HG03139 (cell line): ENCODE measurements around the gene OR6V1.

Experiments used
- ATAC-seq: cut with Tn5 transposase; IDR thresholded peaks from one replicate; pipeline ENCODE4 v1.9.1; 2021; ENCODE audit not compliant: unreplicated experiment

The OR6V1 gene, protein sequence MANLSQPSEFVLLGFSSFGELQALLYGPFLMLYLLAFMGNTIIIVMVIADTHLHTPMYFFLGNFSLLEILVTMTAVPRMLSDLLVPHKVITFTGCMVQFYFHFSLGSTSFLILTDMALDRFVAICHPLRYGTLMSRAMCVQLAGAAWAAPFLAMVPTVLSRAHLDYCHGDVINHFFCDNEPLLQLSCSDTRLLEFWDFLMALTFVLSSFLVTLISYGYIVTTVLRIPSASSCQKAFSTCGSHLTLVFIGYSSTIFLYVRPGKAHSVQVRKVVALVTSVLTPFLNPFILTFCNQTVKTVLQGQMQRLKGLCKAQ

GRCh38 chr7:143052041-143052440 lies at the start of gene OR6V1:
TSS of gene OR6V1 (plus strand) at chr7:143052341. CDS start at chr7:143052341, 0 bp downstream.
- ATAC-seq, result no peak

- no peak for ATAC-seq
These were observed 49.2 kb upstream of the OR6V1 start for GRCh38 chr7:143002898-143003297.

DNA sequence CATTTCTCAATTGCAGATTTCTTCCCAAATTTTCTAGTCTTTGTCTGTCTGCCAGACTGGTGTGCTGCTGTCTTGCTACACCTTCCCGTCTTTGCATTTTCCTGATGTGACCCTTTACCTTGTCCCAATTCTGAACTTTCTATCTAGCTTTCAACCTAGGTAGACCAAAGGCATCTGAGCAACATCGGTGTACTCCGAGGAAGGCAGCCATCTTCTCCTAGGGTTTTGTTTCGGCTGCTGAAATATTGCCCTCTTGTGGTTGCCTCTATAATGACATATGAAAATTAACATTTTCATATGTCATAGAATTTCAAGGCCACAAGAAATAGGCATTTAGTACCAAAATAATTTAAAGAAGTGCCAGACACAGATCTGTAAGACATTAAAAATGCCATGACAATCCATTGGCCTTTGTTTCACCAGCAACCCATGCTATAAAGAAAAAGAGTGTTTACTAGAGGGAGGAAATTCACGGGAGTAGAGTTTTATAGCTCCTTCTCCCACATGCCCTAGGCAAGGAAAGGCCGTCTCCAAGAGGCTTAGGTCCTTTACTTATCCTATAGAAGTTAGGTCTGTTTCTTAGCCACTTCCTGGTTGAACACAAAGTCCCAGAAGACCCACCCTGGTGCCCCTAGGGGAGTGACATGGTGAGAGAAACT lies 48.6 kb upstream of the OR6V1 start:
- ATAC-seq, result no peak

DNA sequence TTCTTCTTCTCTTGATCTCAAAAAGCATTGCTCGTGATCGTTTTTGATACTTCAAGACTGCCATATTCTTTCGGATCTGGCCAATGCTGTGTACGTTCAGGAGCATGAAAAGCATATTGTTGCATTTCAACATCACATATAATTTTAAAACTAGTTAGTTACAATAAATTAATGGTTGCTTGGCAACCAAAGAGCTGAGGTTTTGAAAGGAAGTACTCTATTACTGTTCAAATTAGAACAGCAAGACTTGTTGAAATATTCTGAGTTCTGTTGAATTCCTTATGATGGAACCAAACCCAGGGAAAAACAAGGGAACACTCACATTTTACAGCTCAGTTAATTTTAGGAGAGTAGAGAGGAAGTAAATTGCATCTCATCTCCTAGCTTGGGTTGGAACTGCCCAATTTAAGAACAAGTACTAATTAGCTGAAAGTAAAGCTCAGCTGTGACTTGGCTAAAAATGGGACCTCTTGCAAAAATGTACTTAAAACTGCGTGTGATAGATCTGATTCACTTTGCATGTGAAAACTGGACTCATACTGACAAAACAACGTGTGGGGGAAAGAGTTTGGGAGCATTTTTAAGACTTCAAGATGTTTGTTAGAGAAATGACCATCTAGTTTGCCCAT lies 46.4 kb upstream of the OR6V1 start:
- no peak for ATAC-seq

GRCh38 chr7:143008007-143008901 lies 43.9 kb upstream of the OR6V1 start:
- ATAC-seq, result peak; percentile 92

GRCh38 chr7:143012001-143012400 lies 40.1 kb upstream of the OR6V1 start:
- no peak for ATAC-seq

DNA sequence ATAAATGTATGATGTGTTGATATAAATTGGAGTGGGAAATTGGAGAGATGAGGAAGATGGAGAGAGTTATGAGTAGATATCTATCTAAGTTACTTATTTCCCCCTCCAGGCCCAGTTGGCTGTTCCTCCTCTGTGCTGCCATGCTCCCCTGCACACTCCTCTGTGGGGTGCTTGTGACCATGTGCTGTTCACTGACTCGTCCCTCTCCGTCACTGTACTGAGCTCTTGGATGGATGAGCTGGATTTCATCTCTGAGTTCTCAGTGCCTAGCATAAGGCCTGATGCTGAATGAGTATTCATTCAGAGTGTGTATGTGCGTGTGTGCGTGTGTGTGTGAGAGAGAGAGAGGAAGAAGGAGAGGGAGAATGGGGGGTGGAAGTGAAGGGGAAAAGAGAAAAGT lies 39.7 kb upstream of the OR6V1 start:
- ATAC-seq, result no peak

- no peak for ATAC-seq
These were observed 38.7 kb upstream of the OR6V1 start for GRCh38 chr7:143013473-143013872.

DNA sequence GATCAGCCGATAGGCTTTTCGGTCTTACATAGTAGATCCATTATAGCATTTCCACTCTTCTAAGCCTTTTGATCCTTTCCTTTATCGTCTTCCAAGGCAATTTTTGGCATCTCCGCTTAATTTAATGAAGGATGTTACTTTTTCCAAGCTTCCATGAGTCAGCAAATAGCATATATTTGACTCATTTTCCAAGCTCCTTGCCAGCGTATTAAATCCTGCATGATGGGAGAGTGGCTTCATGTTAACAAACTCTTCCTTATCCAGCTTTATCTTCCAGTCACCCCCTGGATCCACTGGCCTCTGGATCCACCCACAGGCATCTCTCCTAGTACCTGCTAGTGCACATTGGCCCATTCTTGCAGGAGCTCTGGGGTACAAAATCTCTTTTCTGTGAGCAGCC lies 38.2 kb upstream of the OR6V1 start:
- ATAC-seq, result no peak

DNA sequence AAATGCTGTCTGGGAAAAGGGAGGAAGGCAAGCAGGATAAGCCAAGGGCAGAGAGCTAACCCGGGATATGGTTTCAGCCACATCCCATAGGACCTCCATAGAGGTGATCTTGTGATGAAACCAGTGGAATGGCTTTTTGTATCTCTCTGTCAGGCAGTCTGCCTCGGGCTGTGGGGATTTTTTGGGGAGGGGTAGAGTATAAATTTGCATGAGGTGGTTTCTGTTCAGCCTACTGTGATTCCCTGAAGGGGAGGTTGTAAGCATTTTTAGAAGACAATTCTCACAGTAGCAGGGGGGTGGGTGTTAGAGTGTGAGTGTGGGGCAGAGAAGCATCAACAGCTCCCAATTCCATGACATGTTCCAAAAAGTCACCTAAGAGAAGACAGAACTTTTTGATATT lies 37.1 kb upstream of the OR6V1 start:
- peak; percentile 82 for ATAC-seq

GRCh38 chr7:143015926-143016490 lies 36.1 kb upstream of the OR6V1 start:
- no peak for ATAC-seq

DNA sequence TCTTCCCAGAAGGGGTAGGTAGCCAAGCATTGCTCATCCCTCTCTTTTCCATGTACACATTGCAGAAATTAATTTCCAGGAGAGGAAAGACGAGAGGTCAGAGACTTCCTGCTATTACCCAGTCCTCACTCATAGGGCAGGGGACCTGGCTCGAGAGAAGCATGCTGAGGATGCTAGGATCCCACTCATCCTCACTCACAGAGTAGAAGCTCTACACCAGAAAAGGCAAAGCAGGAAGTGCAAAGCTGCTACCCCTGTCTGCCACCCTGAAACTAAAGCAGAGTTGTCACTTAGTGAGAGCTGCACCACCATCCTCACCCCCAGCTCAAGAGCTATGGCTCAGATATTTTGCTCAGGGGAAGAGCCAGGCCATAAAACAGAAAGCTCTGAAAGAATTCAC lies 35.1 kb upstream of the OR6V1 start:
- no peak for ATAC-seq

GRCh38 chr7:143018931-143019330 lies 33.2 kb upstream of the OR6V1 start:
- no peak for ATAC-seq

DNA sequence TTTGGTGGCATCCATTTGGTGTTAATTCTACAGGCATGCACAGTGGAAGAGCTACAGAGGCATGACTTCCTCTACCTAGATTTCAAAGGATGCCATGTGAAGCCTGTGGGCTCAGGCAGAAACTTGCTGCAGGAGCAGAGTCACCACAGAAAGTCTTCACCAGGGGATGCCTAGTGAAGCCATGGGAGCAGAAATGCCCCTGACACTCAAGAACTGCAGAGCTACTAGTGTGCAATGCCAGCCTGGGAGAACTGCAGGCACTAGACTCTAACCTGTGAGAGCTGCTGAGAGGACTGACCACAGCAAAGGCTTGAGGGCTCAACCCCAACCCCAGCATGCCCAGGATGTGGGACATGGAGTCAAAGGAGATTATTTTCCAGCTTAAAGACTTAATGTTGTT lies 29.1 kb upstream of the OR6V1 start:
- ATAC-seq, result no peak

DNA sequence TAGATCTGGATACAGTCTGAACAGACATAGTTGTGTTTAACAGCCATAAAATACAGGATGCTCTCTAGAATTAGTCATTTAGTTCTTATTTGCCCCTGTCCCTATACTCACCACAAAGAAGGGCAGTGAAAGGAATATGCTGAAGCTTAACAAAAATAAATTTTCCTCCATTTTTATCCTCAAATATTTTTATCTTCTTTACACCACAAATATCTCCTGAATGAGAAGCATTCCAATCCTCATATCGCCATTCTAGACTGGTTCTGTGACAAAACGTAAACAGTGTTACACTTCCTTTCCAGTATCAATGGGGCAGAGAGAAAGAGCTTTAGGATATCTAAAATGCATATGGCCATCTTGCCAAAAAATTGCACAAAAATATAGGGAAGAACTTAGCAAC lies 26.8 kb upstream of the OR6V1 start:
- no peak for ATAC-seq

GRCh38 chr7:143027032-143027431 lies 25.1 kb upstream of the OR6V1 start, which contains the start of gene OR9A2:
TSS of gene OR9A2 (minus strand) at chr7:143027132. CDS start at chr7:143027132, 0 bp downstream.
- no peak for ATAC-seq

GRCh38 chr7:143027683-143028082 lies 24.5 kb upstream of the OR6V1 start:
- ATAC-seq, result no peak

GRCh38 chr7:143038635-143039034 lies 13.5 kb upstream of the OR6V1 start:
- ATAC-seq, result no peak

DNA sequence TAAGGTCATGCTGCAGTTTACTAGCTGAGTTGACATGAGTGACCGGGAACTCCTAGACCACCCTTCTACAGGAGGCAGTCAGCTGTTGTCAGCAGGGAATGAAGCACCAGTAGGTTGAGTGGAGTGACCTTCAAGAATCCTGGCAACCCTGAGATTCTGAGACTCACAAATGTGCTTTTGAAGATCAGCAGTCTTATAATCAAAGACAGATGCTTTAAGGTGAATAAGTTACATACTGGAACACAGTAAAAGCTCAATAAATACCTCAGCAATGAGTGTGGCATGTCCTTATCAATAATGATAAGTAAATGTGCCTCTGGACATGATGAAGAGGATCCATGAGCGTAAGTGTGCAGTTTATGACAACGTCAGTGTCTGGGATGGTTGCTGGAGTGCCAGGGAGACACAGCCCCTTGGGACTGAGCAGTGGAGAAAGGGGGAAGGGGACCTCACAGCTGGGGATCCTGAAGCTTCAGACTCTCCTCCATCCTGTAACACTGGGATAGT lies 11.9 kb upstream of the OR6V1 start:
- ATAC-seq, result no peak

GRCh38 chr7:143041346-143041745 lies 10.8 kb upstream of the OR6V1 start:
- ATAC-seq, result no peak
